Natural killer cell (primary cell): ENCODE measurements around the gene INPP1. TPM values are rescaled to one million over a fixed set of nuclear protein-coding genes. Genes with fewer than 3 reads are reported as not detected.

Experiments used
- ATAC-seq, 3 donors: fragments of 150-1000 bp in 2 of 3; fragments of 200-7000 bp in 1 of 3; cut with Tn5 transposase; 1 replicate in 1 of 3; 2 replicates in 2 of 3; pipeline ENCODE4 v1.10.0; 2021; ENCODE audit warnings: mild to moderate bottlenecking in 2 of 3, moderate library complexity in 2 of 3
- DNase-seq, 2 donors: peaks; one replicate each; pipeline versions ENCODE4 v3.0.0 to v3.0.0-alpha.2; 2013 to 2021; ENCODE audit warnings: mixed read lengths in 1 of 2
- H3K27ac ChIP-seq: one replicate; pipeline ENCODE4 v1.5.1; 2013; ENCODE audit warnings: mild to moderate bottlenecking, low read length
- H3K27me3 ChIP-seq: one replicate; pipeline ENCODE4 v1.6.1; 2013; ENCODE audit warnings: low read length; ENCODE audit not compliant: control insufficient read depth, insufficient read depth
- H3K36me3 ChIP-seq: one replicate; pipeline ENCODE4 v1.6.1; 2013; ENCODE audit warnings: low read length; ENCODE audit not compliant: control insufficient read depth, insufficient read depth
- H3K4me1 ChIP-seq: one replicate; pipeline ENCODE4 v1.6.1; 2013; ENCODE audit warnings: low read length; ENCODE audit not compliant: control insufficient read depth, insufficient read depth
- H3K4me3 ChIP-seq: one replicate; pipeline ENCODE4 v1.5.1; 2013; ENCODE audit warnings: low read length
- H3K9me3 ChIP-seq: one replicate; pipeline ENCODE4 v1.6.1; 2013; ENCODE audit warnings: low read length; ENCODE audit not compliant: control insufficient read depth, insufficient read depth
- H3K27ac Mint-ChIP-seq, 2 donors: one replicate each; pipeline ENCODE4 v1.8.0; 2022; ENCODE audit warnings: mild to moderate bottlenecking in 2 of 2, mixed read lengths in 2 of 2, moderate library complexity in 1 of 2
- H3K27me3 Mint-ChIP-seq, 2 donors: one replicate each; pipeline ENCODE4 v1.8.0; 2022; ENCODE audit warnings: low read depth in 2 of 2, mixed read lengths in 2 of 2
- H3K36me3 Mint-ChIP-seq: one replicate; pipeline ENCODE4 v1.8.0; 2022; ENCODE audit warnings: mixed read lengths
- H3K4me1 Mint-ChIP-seq, 2 donors: one replicate each; pipeline ENCODE4 v1.8.0; 2022; ENCODE audit warnings: mixed read lengths in 2 of 2
- H3K4me3 Mint-ChIP-seq: one replicate; pipeline ENCODE4 v1.8.0; 2022; ENCODE audit warnings: mild to moderate bottlenecking, moderate library complexity, mixed read lengths
- H3K9me3 Mint-ChIP-seq, 2 donors: one replicate each; pipeline ENCODE4 v1.8.0; 2022; ENCODE audit warnings: mixed read lengths in 2 of 2
- CTCF ChIP-seq: fragments of 200-600 bp; IDR thresholded peaks from one replicate; pipeline ENCODE4 v1.8.0; 2022; ENCODE audit warnings: antibody characterized with exemption
- WGBS: methylation state at CpG from one replicate; pipeline ENCODE4 v1.1.7; 2013; ENCODE audit warnings: missing lambda C conversion rate; ENCODE audit not compliant: insufficient coverage; 5-methylcytosine and 5-hydroxymethylcytosine counted together
- intact Hi-C: fragments of 100-400 bp; cut with micrococcal nuclease; formaldehyde crosslinking; loops from one replicate; pipeline ENCODE4 v1.14.2; 2022
- total RNA-seq, 4 donors: library from RNA; stranded (reverse); fragments of 120-200 nt in 1 of 4; gene quantifications; one replicate each; pipeline versions ENCODE4 v1.2.3 to v1.2.4, GENCODE V29; 2013 to 2022

Gene INPP1
- total RNA-seq, 3 donors from 2014 or later (not counting 1 experiment from before 2014, with no cell fraction given): 9.5 to 16.7 (median 9.6) TPM

GRCh38 chr2:190336420-190336819, 7.0 kb upstream of the INPP1 start:
- no peak for ATAC-seq

GRCh38 chr2:190338453-190338852, 4.9 kb upstream of the INPP1 start:
- Mint-ChIP-seq H3K4me3 (no peak overlapping the region), H3K27ac (no peak overlapping the region), H3K27me3 (peaks cover 3 to 8% of the 10 kb centered on the region in 2 donors), H3K9me3 (no peaks in the 10 kb centered on the region), H3K4me1 (peaks cover 0 to 10% of the 10 kb centered on the region in 2 donors), H3K36me3 (no peaks in the 10 kb centered on the region)
- H3K27me3 ChIP-seq: no peaks in the 10 kb centered on the region
- DNase-seq: peak in 1 of 2 donors; percentile 28
- no peak for TF ChIP-seq CTCF
- intact Hi-C loops: no loop called here
- no peak for ATAC-seq
- H3K9me3 ChIP-seq: no peaks in the 10 kb centered on the region
- peaks cover 7% of the 10 kb centered on the region for H3K4me1 ChIP-seq
- H3K27ac ChIP-seq: no peak overlapping the region
- H3K4me3 ChIP-seq: no peak overlapping the region
- WGBS: no CpG with 5 or more reads among the region's 1 CpG
- H3K36me3 ChIP-seq: no peaks in the 10 kb centered on the region

More at GRCh38 chr2:190336420-190336819, 7.0 kb upstream of the INPP1 start:
- Mint-ChIP-seq H3K27me3 (peaks cover 12 to 13% of the 10 kb centered on the region in 2 donors), H3K36me3 (no peaks in the 10 kb centered on the region), H3K9me3 (no peaks in the 10 kb centered on the region), H3K4me1 (no peaks in the 10 kb centered on the region), H3K27ac (no peak overlapping the region), H3K4me3 (no peak overlapping the region)
- TF ChIP-seq CTCF: no peak
- H3K4me3 ChIP-seq: no peak overlapping the region
- H3K27me3 ChIP-seq: no peaks in the 10 kb centered on the region
- intact Hi-C loops: no loop called here
- no peaks in the 10 kb centered on the region for H3K36me3 ChIP-seq
- no peak overlapping the region for H3K27ac ChIP-seq
- H3K4me1 ChIP-seq: no peaks in the 10 kb centered on the region
- WGBS: 100% methylated on average over 1 of the region's 2 CpGs
- no peak for DNase-seq
- no peaks in the 10 kb centered on the region for H3K9me3 ChIP-seq

GRCh38 chr2:190339394-190339793, 4.0 kb upstream of the INPP1 start:
- no peaks in the 10 kb centered on the region for H3K9me3 Mint-ChIP-seq
- DNase-seq (no peak), ATAC-seq (no peak)
- Histone ChIP-seq H3K27me3 (no peaks in the 10 kb centered on the region), H3K9me3 (no peaks in the 10 kb centered on the region), H3K4me3 (no peak overlapping the region), H3K36me3 (no peaks in the 10 kb centered on the region), H3K27ac (no peak overlapping the region), H3K4me1 (peaks cover 11% of the 10 kb centered on the region)
- no peak overlapping the region for H3K4me3 Mint-ChIP-seq
- no peaks in the 10 kb centered on the region for H3K36me3 Mint-ChIP-seq
- no peak overlapping the region for H3K27ac Mint-ChIP-seq
- intact Hi-C loops: no loop called here
- H3K4me1 Mint-ChIP-seq: peaks cover 7 to 13% of the 10 kb centered on the region in 2 donors
- H3K27me3 Mint-ChIP-seq: peaks cover 0 to 3% of the 10 kb centered on the region in 2 donors
- no peak for TF ChIP-seq CTCF
- WGBS: no CpG with 5 or more reads among the region's 1 CpG

GRCh38 chr2:190340369-190340768, 3.0 kb upstream of the INPP1 start:
- Mint-ChIP-seq H3K27ac (no peak overlapping the region), H3K9me3 (no peaks in the 10 kb centered on the region), H3K4me1 (peaks cover 12 to 18% of the 10 kb centered on the region in 2 donors), H3K4me3 (no peak overlapping the region), H3K36me3 (no peaks in the 10 kb centered on the region), H3K27me3 (no peaks in the 10 kb centered on the region)
- 89% methylated on average over 2 of the region's 2 CpGs for WGBS
- Histone ChIP-seq H3K27ac (no peak overlapping the region), H3K27me3 (no peaks in the 10 kb centered on the region), H3K36me3 (no peaks in the 10 kb centered on the region), H3K4me1 (peaks cover 12% of the 10 kb centered on the region), H3K4me3 (no peak overlapping the region), H3K9me3 (no peaks in the 10 kb centered on the region)
- intact Hi-C loops: no loop called here
- no peak for ATAC-seq
- no peak for TF ChIP-seq CTCF
- DNase-seq: no peak
